ENCODE measurements around the gene ZFP92. TPM values are rescaled to one million over a fixed set of nuclear protein-coding genes. Genes with fewer than 3 reads are reported as not detected.

The ZFP92 gene
- total and polyA plus RNA-seq, 2 experiments from 2014 or later, result 0.09 TPM; not detected in 1

DNA sequence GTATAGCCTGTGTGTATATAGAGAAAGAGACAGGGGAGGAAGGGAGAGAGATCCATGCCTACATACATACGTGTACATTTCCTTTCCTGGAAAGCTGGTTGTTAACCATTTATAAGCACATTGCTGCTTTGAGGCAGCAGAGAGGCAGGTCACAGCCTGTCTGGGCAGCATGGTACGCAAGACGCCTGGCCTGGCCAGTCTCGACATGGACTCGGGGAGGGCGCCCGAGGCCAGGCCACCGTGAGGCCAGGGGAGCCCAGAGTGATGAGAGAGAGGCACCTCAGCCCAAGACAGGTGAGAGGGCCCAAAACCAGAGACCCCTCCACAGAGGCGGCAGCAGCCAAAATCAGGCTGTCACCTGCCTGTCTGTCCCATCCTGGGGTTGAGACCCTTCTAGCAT, 30.7 kb downstream of the ZFP92 start:
- DNase-seq (ENCODE audit: low read depth in 1 of 2, low spot score in 1 of 2), result no peak
- Histone ChIP-seq H3K9me3 (ENCODE audit: low read depth) (no peaks in the 10 kb centered on the region), H3K4me1 (ENCODE audit: low read depth) (no peaks in the 10 kb centered on the region), H3K4me3 (no peak overlapping the region), H3K36me3 (no peaks in the 10 kb centered on the region), H3K27me3 (no peaks in the 10 kb centered on the region), H3K27ac (no peak overlapping the region)
- TF ChIP-seq, protein P1, sequence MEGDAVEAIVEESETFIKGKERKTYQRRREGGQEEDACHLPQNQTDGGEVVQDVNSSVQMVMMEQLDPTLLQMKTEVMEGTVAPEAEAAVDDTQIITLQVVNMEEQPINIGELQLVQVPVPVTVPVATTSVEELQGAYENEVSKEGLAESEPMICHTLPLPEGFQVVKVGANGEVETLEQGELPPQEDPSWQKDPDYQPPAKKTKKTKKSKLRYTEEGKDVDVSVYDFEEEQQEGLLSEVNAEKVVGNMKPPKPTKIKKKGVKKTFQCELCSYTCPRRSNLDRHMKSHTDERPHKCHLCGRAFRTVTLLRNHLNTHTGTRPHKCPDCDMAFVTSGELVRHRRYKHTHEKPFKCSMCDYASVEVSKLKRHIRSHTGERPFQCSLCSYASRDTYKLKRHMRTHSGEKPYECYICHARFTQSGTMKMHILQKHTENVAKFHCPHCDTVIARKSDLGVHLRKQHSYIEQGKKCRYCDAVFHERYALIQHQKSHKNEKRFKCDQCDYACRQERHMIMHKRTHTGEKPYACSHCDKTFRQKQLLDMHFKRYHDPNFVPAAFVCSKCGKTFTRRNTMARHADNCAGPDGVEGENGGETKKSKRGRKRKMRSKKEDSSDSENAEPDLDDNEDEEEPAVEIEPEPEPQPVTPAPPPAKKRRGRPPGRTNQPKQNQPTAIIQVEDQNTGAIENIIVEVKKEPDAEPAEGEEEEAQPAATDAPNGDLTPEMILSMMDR (IDR thresholded peaks at IDR 0.05; ENCODE audit: low read depth, low read length), result no peak

DNA sequence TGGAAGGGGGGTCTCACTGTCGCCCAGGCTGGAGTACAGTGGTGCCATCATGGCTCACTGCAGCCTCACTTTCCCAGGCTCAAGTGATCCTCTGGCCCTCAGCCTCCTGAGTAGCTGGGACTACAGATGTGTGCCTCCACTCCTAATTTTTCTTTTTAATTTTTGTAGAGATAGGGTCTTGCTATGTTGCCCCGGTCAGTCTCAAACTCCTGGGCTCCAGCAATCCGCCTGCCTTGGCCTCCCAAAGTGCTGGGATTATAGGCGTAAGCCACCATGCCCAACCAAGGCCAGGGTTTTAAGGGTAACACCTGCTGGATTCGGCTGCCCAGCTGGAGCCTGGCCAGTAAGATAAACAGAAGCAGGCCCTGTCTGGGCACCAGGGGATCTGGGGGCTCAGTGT, 31.2 kb downstream of the ZFP92 start:
- TF ChIP-seq, protein P1 (IDR thresholded peaks at IDR 0.05; ENCODE audit: low read depth, low read length), result no peak
- H3K4me1 ChIP-seq (ENCODE audit: low read depth), result no peaks in the 10 kb centered on the region
- no peaks in the 10 kb centered on the region for H3K36me3 ChIP-seq

DNA sequence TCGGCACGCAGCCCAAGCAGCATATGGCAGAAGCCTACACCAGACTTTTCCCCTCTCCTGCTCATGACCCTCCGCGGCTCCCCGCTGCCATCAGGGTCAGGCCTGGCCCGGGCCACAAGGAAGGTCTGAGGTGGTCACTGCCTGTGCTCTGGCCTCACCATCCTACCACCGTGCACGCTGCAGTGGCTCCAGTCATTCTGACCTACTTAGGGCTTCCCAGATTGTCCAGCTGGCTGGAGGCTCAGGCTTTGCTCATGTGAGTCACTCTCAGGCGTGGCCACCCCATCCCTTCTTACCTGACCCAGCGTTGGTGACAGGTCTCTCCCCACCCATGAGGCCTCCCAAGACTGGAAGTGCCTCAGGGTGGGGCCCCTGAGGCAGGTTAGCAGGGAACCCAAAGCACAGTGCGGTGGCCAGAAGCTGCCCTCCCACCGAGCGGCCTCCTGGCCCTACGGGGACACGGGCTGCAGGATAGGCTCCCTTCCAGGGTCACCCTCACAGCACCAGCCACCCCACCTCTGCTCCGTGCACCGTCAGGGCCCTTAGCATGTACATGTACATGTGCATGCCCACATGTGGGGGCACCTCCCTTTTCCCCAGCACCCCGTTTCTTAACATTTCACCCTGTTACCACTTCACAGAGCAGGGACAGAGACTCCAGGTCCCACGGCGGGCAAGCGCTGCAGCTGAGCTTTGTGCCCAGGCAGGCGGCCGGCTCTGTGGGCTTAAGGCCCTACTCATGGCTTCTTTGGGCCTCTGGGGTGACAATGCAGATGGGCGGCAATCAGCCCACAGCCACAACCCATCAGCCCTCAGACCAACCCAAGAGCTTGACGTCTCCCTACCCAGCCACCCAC, 32.4 kb downstream of the ZFP92 start:
- Histone ChIP-seq H3K4me3 (no peak overlapping the region), H3K4me1 (ENCODE audit: low read depth) (no peaks in the 10 kb centered on the region), H3K36me3 (no peaks in the 10 kb centered on the region), H3K27me3 (no peaks in the 10 kb centered on the region), H3K27ac (no peak overlapping the region), H3K9me3 (ENCODE audit: low read depth) (no peaks in the 10 kb centered on the region)
- no peak for DNase-seq (ENCODE audit: low read depth in 1 of 2, low spot score in 1 of 2)
- TF ChIP-seq, protein P1 (IDR thresholded peaks at IDR 0.05; ENCODE audit: low read depth, low read length), result no peak

More for the DNA sequence above, 31.2 kb downstream of the ZFP92 start:
- H3K27me3 ChIP-seq, result no peaks in the 10 kb centered on the region
- H3K27ac ChIP-seq, result no peak overlapping the region
- no peaks in the 10 kb centered on the region for H3K9me3 ChIP-seq (ENCODE audit: low read depth)
- H3K4me3 ChIP-seq, result no peak overlapping the region
- no peak for DNase-seq (ENCODE audit: low read depth in 1 of 2, low spot score in 1 of 2)

DNA sequence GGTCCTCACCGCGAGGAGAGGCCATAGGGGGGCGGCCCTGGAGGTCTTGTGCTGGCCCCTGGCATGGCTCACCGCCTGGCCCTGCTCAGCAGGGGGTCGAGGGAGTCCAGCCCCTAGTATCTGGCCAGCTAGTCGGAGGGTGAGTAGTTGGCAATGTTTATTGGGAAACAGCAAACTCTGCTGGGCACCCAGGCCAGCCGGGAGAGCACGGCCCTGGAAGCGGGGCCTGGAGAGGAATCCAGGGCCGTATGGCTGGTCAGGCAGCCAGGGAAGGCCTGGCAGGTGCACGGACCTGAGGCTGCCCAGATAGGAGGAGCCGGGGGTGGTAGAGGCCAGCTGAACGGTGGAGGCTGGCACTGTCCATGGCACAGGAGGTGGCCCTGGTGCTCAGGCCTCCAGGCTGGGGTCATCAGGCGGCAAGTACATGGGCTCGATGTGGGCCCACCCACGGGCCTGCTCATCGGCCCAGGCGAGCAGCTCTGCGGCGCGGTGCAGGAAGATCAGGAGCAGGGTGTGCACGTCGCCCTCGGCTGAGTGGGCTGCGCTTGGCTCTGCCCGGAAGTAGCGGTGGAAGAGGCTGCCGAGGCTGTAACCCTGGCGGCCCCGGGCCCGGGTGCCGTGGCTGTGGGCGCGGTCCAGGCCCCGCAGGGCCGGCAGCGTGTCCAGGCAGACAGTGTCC, 33.2 kb downstream of the ZFP92 start:
- Histone ChIP-seq H3K4me3 (no peak overlapping the region), H3K9me3 (ENCODE audit: low read depth) (no peaks in the 10 kb centered on the region), H3K27me3 (no peaks in the 10 kb centered on the region), H3K36me3 (no peaks in the 10 kb centered on the region), H3K27ac (no peak overlapping the region), H3K4me1 (ENCODE audit: low read depth) (no peaks in the 10 kb centered on the region)
- TF ChIP-seq, protein P1 (IDR thresholded peaks at IDR 0.05; ENCODE audit: low read depth, low read length), result no peak
- DNase-seq (ENCODE audit: low read depth in 1 of 2, low spot score in 1 of 2), result no peak

DNA sequence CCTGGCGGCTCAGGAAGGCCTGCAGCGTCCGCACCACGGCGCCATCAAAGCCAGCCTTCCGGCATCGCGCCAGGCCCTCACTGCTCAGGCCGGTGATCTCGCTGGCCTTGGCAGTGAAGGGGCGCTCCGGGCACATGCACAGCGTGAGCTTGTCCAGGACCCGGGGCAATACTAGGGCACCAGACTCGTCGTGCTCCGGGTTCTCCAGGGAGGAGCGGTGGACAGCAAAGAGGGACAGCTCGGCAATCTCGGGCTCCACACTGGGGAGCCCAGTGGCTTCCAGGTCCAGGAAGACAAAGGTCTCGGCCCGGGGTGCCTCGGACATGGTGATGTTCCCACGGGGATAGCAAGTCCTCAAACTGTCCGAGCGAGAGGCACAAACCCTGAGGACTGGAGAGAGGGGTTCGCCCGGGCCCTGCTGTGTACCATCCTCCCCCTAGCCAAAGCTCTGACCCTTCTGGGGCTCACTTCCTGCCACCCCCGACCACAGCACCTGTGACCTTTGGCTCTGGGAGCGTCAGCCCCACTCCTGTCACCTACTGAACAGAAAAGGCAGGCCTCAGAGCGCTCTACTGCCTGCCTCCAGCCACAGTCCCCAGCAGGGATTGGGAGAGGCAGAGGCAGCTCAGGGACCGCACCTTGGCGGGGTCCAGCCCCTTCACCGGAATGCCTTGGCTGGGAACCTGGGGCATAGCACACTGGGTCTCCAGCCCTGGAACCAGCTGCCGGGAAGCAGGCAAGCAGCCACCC, 34.0 kb downstream of the ZFP92 start:
- Histone ChIP-seq H3K27ac (no peak overlapping the region), H3K27me3 (no peaks in the 10 kb centered on the region), H3K4me1 (ENCODE audit: low read depth) (no peaks in the 10 kb centered on the region), H3K36me3 (no peaks in the 10 kb centered on the region), H3K9me3 (ENCODE audit: low read depth) (no peaks in the 10 kb centered on the region), H3K4me3 (no peak overlapping the region)
- TF ChIP-seq, protein P1 (IDR thresholded peaks at IDR 0.05; ENCODE audit: low read depth, low read length), result no peak
- DNase-seq (ENCODE audit: low read depth in 1 of 2, low spot score in 1 of 2), result no peak
